Measurements from ENCODE around the gene SLC9A8.

GRCh38 chr20:49909499-49910339 lies 97.1 kb downstream of the SLC9A8 start:
- TF ChIP-seq, protein P1, sequence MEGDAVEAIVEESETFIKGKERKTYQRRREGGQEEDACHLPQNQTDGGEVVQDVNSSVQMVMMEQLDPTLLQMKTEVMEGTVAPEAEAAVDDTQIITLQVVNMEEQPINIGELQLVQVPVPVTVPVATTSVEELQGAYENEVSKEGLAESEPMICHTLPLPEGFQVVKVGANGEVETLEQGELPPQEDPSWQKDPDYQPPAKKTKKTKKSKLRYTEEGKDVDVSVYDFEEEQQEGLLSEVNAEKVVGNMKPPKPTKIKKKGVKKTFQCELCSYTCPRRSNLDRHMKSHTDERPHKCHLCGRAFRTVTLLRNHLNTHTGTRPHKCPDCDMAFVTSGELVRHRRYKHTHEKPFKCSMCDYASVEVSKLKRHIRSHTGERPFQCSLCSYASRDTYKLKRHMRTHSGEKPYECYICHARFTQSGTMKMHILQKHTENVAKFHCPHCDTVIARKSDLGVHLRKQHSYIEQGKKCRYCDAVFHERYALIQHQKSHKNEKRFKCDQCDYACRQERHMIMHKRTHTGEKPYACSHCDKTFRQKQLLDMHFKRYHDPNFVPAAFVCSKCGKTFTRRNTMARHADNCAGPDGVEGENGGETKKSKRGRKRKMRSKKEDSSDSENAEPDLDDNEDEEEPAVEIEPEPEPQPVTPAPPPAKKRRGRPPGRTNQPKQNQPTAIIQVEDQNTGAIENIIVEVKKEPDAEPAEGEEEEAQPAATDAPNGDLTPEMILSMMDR (IDR thresholded peaks at IDR 0.05), result no peak
- TF ChIP-seq OVOL2 (CRISPR knock-in tag; IDR thresholded peaks at IDR 0.05; ENCODE audit: borderline replicate concordance) (no peak), NR1H2 (CRISPR knock-in tag; IDR thresholded peaks at IDR 0.05) (no peak), ESRRA (CRISPR knock-in tag; IDR thresholded peaks at IDR 0.05; ENCODE audit: borderline replicate concordance) (no peak), NR3C1 (CRISPR knock-in tag; conservative IDR thresholded peaks at IDR 0.05; ENCODE audit: low read depth) (no peak), FOXP1 (CRISPR knock-in tag; IDR thresholded peaks at IDR 0.05; ENCODE audit: borderline replicate concordance) (no peak), JUN (CRISPR knock-in tag; IDR thresholded peaks at IDR 0.05) (no peak), RELA (CRISPR knock-in tag; IDR thresholded peaks at IDR 0.05; ENCODE audit: borderline replicate concordance) (no peak), ATF3 (CRISPR knock-in tag; conservative IDR thresholded peaks at IDR 0.05) (no peak)
